ENCODE results near the gene FAM90A1.
"Not testable (repeated sequence)": the region's sequence is repeated elsewhere in the genome, so short reads cannot be mapped to it uniquely, and the experiment has no call there.

Gene FAM90A1

GRCh38 chr12:8251616-8252015, 24.2 kb upstream of the FAM90A1 start:
- not testable (repeated sequence) for H3K4me2 ChIP-seq (ENCODE audit: low read length); H3K9me3 ChIP-seq (ENCODE audit: control insufficient read depth, insufficient read depth, low read length); H3K4me1 ChIP-seq (ENCODE audit: control insufficient read depth, low read length); H3K4me3 ChIP-seq (ENCODE audit: low read length); H4K20me1 ChIP-seq (ENCODE audit: control insufficient read depth, insufficient read depth, low read depth, low read length); H3K36me3 ChIP-seq (ENCODE audit: control insufficient read depth, low read length); H3F3A ChIP-seq (ENCODE audit: control insufficient read depth, insufficient read depth); H3K27me3 ChIP-seq (ENCODE audit: control insufficient read depth, low read length); H3K79me2 ChIP-seq (ENCODE audit: control insufficient read depth, low read length); H3K27ac ChIP-seq (ENCODE audit: low read depth, low read length); H3K9me2 ChIP-seq (replicated peaks; ENCODE audit: control insufficient read depth, low read length)

- H3K27ac ChIP-seq (ENCODE audit: low read depth, low read length); H3K9me3 ChIP-seq (ENCODE audit: control insufficient read depth, insufficient read depth, low read length); H3K36me3 ChIP-seq (ENCODE audit: control insufficient read depth, low read length); H3F3A ChIP-seq (ENCODE audit: control insufficient read depth, insufficient read depth); H3K4me1 ChIP-seq (ENCODE audit: control insufficient read depth, low read length); H3K9me2 ChIP-seq (replicated peaks; ENCODE audit: control insufficient read depth, low read length); H3K79me2 ChIP-seq (ENCODE audit: control insufficient read depth, low read length); H3K4me2 ChIP-seq (ENCODE audit: low read length); H4K20me1 ChIP-seq (ENCODE audit: control insufficient read depth, insufficient read depth, low read depth, low read length); H3K4me3 ChIP-seq (ENCODE audit: low read length); H3K27me3 ChIP-seq (ENCODE audit: control insufficient read depth, low read length): not testable (repeated sequence)
Observed at GRCh38 chr12:8246941-8247535, 19.6 kb upstream of the FAM90A1 start.

- H3K79me2 ChIP-seq (ENCODE audit: control insufficient read depth, low read length); H3K9me3 ChIP-seq (ENCODE audit: control insufficient read depth, insufficient read depth, low read length); H3K9me2 ChIP-seq (replicated peaks; ENCODE audit: control insufficient read depth, low read length); H3K27me3 ChIP-seq (ENCODE audit: control insufficient read depth, low read length); H4K20me1 ChIP-seq (ENCODE audit: control insufficient read depth, insufficient read depth, low read depth, low read length); H3K27ac ChIP-seq (ENCODE audit: low read depth, low read length); H3F3A ChIP-seq (ENCODE audit: control insufficient read depth, insufficient read depth); H3K36me3 ChIP-seq (ENCODE audit: control insufficient read depth, low read length): not testable (repeated sequence)
- Histone ChIP-seq H3K4me2 (ENCODE audit: low read length) (peak overlapping the region; percentile 76), H3K4me1 (ENCODE audit: control insufficient read depth, low read length) (peaks cover 13% of the 10 kb centered on the region), H3K4me3 (ENCODE audit: low read length) (peak overlapping the region; percentile 75)
Observed at GRCh38 chr12:8243682-8244161, 16.3 kb upstream of the FAM90A1 start.

- Histone ChIP-seq H3K4me3 (ENCODE audit: low read length) (peak overlapping the region; percentile 85), H3K4me1 (ENCODE audit: control insufficient read depth, low read length) (peaks cover 13% of the 10 kb centered on the region), H3K4me2 (ENCODE audit: low read length) (peak overlapping the region; percentile 88), H3K27ac (ENCODE audit: low read depth, low read length) (peak overlapping the region; percentile 26; the same call in 1 of the 2 replicates)
- not testable (repeated sequence) for H3K9me2 ChIP-seq (replicated peaks; ENCODE audit: control insufficient read depth, low read length); H3K36me3 ChIP-seq (ENCODE audit: control insufficient read depth, low read length); H3K79me2 ChIP-seq (ENCODE audit: control insufficient read depth, low read length); H3K9me3 ChIP-seq (ENCODE audit: control insufficient read depth, insufficient read depth, low read length); H4K20me1 ChIP-seq (ENCODE audit: control insufficient read depth, insufficient read depth, low read depth, low read length); H3K27me3 ChIP-seq (ENCODE audit: control insufficient read depth, low read length); H3F3A ChIP-seq (ENCODE audit: control insufficient read depth, insufficient read depth)
Observed at GRCh38 chr12:8242880-8243681, 15.7 kb upstream of the FAM90A1 start.

- H3K36me3 ChIP-seq (ENCODE audit: control insufficient read depth, low read length); H3K79me2 ChIP-seq (ENCODE audit: control insufficient read depth, low read length); H4K20me1 ChIP-seq (ENCODE audit: control insufficient read depth, insufficient read depth, low read depth, low read length); H3K9me3 ChIP-seq (ENCODE audit: control insufficient read depth, insufficient read depth, low read length); H3F3A ChIP-seq (ENCODE audit: control insufficient read depth, insufficient read depth); H3K27me3 ChIP-seq (ENCODE audit: control insufficient read depth, low read length); H3K9me2 ChIP-seq (replicated peaks; ENCODE audit: control insufficient read depth, low read length): not testable (repeated sequence)
- peaks cover 13% of the 10 kb centered on the region for H3K4me1 ChIP-seq (ENCODE audit: control insufficient read depth, low read length)
- peak overlapping the region; percentile 88 for H3K4me2 ChIP-seq (ENCODE audit: low read length)
- peak overlapping the region; percentile 85 for H3K4me3 ChIP-seq (ENCODE audit: low read length)
- H3K27ac ChIP-seq (ENCODE audit: low read depth, low read length) = peak overlapping the region; percentile 26; the same call in 1 of the 2 replicates
Observed at GRCh38 chr12:8242622-8242879, 15.1 kb upstream of the FAM90A1 start.

- H3K27me3 ChIP-seq (ENCODE audit: control insufficient read depth, low read length) = not testable (repeated sequence)
- peak overlapping the region; percentile 26; the same call in 1 of the 2 replicates for H3K27ac ChIP-seq (ENCODE audit: low read depth, low read length)
Observed at GRCh38 chr12:8241917-8242621, 14.7 kb upstream of the FAM90A1 start.

GRCh38 chr12:8240340-8241114, 13.1 kb upstream of the FAM90A1 start:
- not testable (repeated sequence) for H3K4me2 ChIP-seq (ENCODE audit: low read length); H3K9me3 ChIP-seq (ENCODE audit: control insufficient read depth, insufficient read depth, low read length); H3K79me2 ChIP-seq (ENCODE audit: control insufficient read depth, low read length); H4K20me1 ChIP-seq (ENCODE audit: control insufficient read depth, insufficient read depth, low read depth, low read length); H3F3A ChIP-seq (ENCODE audit: control insufficient read depth, insufficient read depth); H3K36me3 ChIP-seq (ENCODE audit: control insufficient read depth, low read length); H3K4me3 ChIP-seq (ENCODE audit: low read length); H3K27ac ChIP-seq (ENCODE audit: low read depth, low read length); H3K9me2 ChIP-seq (replicated peaks; ENCODE audit: control insufficient read depth, low read length); H3K27me3 ChIP-seq (ENCODE audit: control insufficient read depth, low read length)
- peaks cover 13% of the 10 kb centered on the region for H3K4me1 ChIP-seq (ENCODE audit: control insufficient read depth, low read length)

More at GRCh38 chr12:8241917-8242621, 14.7 kb upstream of the FAM90A1 start:
- H3K4me2 ChIP-seq (ENCODE audit: low read length) = peak overlapping the region; percentile 88
- H4K20me1 ChIP-seq (ENCODE audit: control insufficient read depth, insufficient read depth, low read depth, low read length); H3K9me3 ChIP-seq (ENCODE audit: control insufficient read depth, insufficient read depth, low read length); H3K79me2 ChIP-seq (ENCODE audit: control insufficient read depth, low read length); H3K9me2 ChIP-seq (replicated peaks; ENCODE audit: control insufficient read depth, low read length); H3K36me3 ChIP-seq (ENCODE audit: control insufficient read depth, low read length); H3F3A ChIP-seq (ENCODE audit: control insufficient read depth, insufficient read depth): not testable (repeated sequence)
- peak overlapping the region; percentile 85 for H3K4me3 ChIP-seq (ENCODE audit: low read length)
- peaks cover 13% of the 10 kb centered on the region for H3K4me1 ChIP-seq (ENCODE audit: control insufficient read depth, low read length)

Data from DOHH2 (cell line).